ENCODE measurements around the gene RAD51B. TPM values are rescaled to one million over a fixed set of nuclear protein-coding genes. Genes with fewer than 3 reads are reported as not detected.

Gene RAD51B
- total and polyA plus RNA-seq, 2 donors: 6.2 to 92.9 TPM

DNA sequence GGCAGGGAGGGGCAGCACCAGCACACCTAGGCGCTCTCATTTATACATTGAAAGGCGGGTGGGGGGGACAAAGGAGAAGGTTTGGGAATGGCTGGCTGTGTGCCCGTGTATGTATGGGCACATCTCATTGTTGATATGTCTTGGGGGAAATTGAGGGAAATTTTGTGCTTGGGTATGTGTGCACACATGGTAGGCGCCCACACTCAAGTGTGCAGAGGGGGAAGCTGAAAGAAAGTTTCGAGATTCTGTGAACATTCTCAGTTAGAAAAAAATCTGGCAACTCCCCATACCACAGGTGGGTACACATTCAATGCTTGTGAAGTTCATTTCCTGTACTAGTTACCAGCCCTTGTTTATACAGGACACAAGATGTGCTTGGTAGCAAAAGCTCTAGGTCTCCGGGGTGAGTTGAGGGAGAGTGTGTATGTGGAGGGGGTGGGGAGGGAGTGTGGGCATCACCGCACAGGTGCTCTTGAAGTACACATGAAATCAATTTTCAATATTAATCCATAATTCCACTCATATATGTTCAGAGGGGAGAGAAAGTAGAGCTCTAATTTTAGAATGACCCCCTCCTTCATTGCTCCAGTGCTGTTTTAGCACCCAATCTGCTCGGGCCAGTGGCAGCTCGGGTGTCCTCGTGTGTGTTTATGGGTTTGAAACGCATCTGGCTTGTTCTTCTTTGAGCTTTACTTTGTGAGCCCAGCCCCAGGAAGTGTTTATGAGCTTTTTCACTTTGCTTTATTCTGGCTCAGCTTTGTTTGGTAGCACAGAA is 687.3 kb downstream of the RAD51B start:
- WGBS: 57% methylated on average over 11 of the region's 11 CpGs
- Histone ChIP-seq H3K4me1 (ENCODE audit: insufficient read depth) (no peaks in the 10 kb centered on the region), H3K27ac (ENCODE audit: low read depth) (peak overlapping the region; percentile 32), H3K4me3 (ENCODE audit: low read depth, low read length) (no peak overlapping the region), H3K36me3 (ENCODE audit: insufficient read depth) (no peaks in the 10 kb centered on the region)
- no peak for DNase-seq (ENCODE audit: extremely low spot score)

DNA sequence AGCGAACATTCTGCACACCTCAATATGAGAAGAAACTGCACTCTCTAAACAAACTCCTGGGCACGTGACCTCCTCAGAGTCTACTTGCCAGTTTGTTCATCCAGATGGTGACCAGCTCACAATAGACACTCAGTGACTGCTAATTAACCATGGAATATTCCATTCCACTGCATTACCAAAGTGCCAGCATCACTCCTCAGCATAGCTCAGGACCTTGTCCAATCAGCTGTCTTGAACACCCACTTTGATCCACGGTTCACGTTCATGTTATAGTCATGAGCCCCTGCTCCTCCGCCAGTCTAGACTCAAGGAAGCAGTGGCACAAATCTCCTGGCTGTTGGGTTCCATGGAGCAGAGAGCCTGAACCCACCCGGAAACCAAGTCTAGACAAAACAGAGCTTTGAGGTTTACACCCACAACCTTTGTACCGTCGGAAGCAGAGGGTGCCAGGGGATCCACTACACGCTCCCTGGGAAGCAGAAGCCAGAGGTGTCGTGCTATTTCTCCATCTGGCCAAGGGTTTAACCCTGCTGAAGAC is 688.0 kb downstream of the RAD51B start:
- Histone ChIP-seq H3K27ac (ENCODE audit: low read depth) (no peak overlapping the region), H3K4me3 (ENCODE audit: low read depth, low read length) (no peak overlapping the region), H3K4me1 (ENCODE audit: insufficient read depth) (no peaks in the 10 kb centered on the region), H3K36me3 (ENCODE audit: insufficient read depth) (no peaks in the 10 kb centered on the region)
- WGBS: 95% methylated on average over 10 of the region's 10 CpGs
- DNase-seq (ENCODE audit: extremely low spot score): no peak

DNA sequence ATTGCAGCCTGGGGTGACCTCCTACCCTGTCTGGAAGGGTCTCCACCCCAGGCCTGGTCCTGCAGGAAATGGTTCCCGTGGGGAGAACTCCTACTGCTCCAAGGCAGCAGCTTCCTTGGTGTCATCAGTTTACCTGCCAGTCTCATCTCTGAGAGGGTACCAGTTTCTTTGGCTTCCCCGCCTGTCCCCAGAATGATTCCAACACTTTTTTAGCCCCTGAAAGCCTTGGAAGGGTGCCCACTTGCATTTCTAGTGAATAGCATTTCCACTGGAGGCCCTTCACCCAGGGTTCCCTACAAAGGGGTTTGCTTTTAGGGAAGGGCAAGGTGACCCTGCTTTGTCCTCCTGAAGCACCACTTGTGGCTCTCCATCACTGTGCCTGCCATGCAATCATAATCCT is 689.0 kb downstream of the RAD51B start:
- Histone ChIP-seq H3K27ac (ENCODE audit: low read depth) (peak overlapping the region; percentile 26), H3K36me3 (ENCODE audit: insufficient read depth) (no peaks in the 10 kb centered on the region), H3K4me3 (ENCODE audit: low read depth, low read length) (no peak overlapping the region), H3K4me1 (ENCODE audit: insufficient read depth) (no peaks in the 10 kb centered on the region)
- 96% methylated on average over 2 of the region's 2 CpGs for WGBS
- no peak for DNase-seq (ENCODE audit: extremely low spot score)

DNA sequence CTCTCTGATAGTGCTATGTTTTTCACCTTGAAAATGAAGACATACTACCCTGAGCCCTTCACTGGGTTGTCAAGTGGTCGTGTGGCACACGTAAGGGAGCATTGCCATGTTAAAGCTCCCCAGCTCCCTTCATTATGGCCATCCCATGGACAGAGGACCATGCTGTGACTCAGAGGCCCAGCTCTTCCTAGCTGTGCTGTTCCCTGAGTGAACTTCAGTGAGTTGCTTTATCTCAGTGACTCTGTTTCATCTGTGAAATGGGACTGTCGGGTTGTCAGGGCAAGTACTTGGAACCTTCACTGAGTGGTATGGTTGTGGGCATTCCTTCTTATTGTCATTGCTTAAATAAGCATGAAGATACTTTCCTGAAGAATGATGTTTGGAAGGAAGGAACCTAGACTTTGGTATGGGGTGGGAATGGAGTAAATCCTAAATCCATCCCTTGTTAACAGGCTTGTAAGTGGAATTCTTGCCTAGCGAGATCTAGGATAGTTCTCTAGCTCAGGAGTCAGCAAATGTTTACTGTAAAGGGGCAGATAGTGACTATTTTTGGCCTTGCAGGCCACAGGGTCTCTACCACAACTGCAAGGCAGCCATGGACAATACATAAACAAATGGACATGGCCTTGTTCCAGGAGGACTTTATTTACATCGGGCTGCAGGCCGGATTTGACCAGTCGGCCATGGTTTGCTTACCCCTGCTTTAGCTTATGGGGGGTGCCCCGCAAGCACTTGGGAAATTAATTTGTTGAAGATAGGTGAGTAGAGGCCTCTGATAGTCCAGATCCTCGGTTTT is 689.8 kb downstream of the RAD51B start:
- Histone ChIP-seq H3K36me3 (ENCODE audit: insufficient read depth) (no peaks in the 10 kb centered on the region), H3K27ac (ENCODE audit: low read depth) (peak overlapping the region; percentile 75), H3K4me3 (ENCODE audit: low read depth, low read length) (no peak overlapping the region), H3K4me1 (ENCODE audit: insufficient read depth) (no peaks in the 10 kb centered on the region)
- WGBS: 58% methylated on average over 9 of the region's 9 CpGs
- DNase-seq (ENCODE audit: extremely low spot score): no peak

DNA sequence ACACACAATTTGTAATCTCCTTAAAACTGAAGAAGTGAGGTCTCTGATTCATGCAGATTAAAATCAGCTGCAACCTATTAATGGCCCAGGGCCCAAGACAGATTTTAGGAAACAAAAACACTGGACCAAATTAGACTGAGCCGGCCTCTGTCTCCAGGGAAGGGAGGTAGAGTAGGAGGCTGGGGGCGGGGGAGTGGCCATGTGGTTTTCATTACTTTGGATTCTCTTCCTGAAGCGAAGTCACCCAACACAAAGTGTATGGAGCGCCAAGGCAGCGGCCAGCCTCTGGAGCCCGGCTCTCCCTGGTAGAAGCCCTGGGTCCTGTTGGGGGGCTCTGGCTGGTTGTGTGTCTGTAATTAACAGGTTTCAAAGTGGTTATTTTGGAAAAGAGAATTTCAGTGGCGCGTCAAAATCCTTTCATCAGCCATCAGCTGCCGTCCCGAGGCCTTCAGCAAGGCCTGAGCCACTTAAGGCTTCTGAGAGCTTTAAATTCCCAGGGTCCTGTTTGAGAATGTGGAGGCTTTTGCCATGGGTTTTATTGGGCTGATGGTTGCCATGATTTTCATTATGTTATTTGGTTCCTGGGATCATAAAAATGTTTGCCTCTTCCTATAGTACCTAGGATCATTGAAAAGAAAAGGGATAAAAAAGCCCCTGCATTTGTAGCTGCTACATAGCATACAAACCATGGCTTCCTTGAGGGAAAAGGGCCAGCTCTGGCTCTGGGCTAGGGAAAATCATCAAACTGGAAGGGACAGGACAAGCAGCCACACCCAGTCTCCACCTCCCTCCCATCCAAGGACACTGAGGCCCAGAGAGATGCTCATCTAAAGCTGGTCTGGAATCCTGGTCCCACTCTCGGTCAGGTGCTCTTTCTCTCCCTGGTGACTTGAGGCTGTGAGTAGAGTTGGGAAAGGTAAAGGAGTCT is 690.9 kb downstream of the RAD51B start:
- H3K27ac ChIP-seq (ENCODE audit: low read depth): peak overlapping the region; percentile 75
- DNase-seq (ENCODE audit: extremely low spot score): no peak
- no peaks in the 10 kb centered on the region for H3K36me3 ChIP-seq (ENCODE audit: insufficient read depth)
- H3K4me3 ChIP-seq (ENCODE audit: low read depth, low read length): no peak overlapping the region
- H3K4me1 ChIP-seq (ENCODE audit: insufficient read depth): no peaks in the 10 kb centered on the region
- WGBS: 43% methylated on average over 11 of the region's 11 CpGs

DNA sequence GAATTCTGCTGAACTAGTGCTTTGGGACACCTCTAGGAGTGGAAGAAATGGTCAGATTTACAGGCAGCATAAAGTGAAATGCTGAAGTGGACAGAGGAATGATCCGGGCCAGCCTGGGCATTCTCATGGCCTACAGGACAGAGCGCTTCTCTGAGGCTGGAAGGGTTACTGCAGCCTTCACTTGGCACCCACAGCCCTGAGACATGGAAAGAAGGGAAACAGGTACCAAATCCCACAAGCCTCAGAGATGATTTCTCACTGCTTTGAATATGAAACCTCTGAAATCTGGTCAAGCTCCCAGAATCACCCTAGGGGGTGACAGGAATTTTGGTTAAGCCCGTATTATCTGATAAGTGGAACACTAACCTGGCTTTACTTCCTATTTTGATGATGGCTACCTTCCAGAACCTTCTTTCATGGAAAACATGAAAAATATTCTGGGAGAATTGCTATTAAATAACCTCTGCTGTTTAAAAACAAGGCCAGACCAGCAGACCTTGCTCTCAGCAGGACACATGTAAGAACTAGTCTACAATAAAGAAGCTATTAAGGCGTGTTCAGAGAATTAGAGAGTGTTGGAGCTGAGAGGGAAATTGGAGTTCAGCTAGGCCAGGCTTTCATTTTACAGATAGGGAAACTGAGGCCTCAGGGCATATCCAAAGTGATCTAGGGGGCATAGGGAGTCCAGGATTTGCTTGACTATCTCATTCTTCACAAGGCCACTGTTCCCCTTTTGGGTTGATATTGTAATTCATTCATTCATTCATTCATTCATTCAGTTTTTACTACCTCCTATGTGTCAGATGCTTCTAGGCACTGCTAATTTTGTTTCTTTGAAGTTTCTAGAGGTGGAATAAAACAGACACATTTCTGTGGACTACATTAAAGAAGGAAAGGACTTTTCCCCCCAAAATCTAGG is 691.8 kb downstream of the RAD51B start:
- H3K36me3 ChIP-seq (ENCODE audit: insufficient read depth): no peaks in the 10 kb centered on the region
- 40% methylated on average over 4 of the region's 4 CpGs for WGBS
- H3K4me1 ChIP-seq (ENCODE audit: insufficient read depth): no peaks in the 10 kb centered on the region
- no peak overlapping the region for H3K4me3 ChIP-seq (ENCODE audit: low read depth, low read length)
- peak overlapping the region; percentile 59 for H3K27ac ChIP-seq (ENCODE audit: low read depth)
- no peak for DNase-seq (ENCODE audit: extremely low spot score)

DNA sequence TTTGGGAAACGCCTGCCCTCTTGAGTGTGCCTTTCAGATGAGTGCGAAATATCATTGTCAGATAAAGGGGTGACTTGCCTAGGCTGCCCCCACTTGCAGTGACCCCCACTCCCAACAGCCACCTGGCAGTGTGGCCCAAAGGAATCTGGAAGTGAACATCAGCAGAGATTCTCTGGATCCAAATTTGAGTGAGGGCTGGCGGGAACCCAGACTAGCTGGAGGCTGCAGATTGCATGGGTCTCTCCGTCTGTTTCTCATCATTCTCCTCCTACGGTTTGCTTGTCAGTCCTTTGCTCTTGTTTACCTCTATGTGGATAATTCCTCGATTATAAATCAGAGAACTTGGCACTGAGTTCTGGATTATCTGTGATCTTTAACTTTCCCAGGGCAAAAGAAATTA is 692.5 kb downstream of the RAD51B start:
- no peak overlapping the region for H3K4me3 ChIP-seq (ENCODE audit: low read depth, low read length)
- no peaks in the 10 kb centered on the region for H3K36me3 ChIP-seq (ENCODE audit: insufficient read depth)
- no peak for DNase-seq (ENCODE audit: extremely low spot score)
- no peak overlapping the region for H3K27ac ChIP-seq (ENCODE audit: low read depth)
- 38% methylated on average over 6 of the region's 6 CpGs for WGBS
- H3K4me1 ChIP-seq (ENCODE audit: insufficient read depth): no peaks in the 10 kb centered on the region

DNA sequence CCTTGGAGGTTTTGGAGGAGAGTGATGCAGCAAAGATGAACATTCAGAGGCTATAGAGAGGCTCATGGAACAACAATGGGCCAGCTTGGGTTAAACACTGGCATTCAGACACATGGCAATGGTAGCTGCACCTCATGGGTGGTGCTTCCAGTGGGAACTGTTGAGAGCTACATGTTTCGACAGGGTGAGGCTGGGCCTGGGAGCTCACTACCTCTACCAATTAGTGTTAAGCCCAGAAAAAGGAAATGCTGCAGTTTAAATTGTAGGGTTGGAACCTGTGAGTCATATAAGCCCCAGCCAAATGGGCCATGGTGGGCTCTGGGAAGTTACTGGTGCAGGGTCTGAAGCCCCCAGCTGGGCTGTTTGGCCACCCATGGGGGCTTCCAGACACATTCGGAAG is 693.6 kb downstream of the RAD51B start:
- Histone ChIP-seq H3K4me1 (ENCODE audit: insufficient read depth) (no peaks in the 10 kb centered on the region), H3K27ac (ENCODE audit: low read depth) (peak overlapping the region; percentile 41), H3K4me3 (ENCODE audit: low read depth, low read length) (no peak overlapping the region), H3K36me3 (ENCODE audit: insufficient read depth) (no peaks in the 10 kb centered on the region)
- 75% methylated on average over 2 of the region's 2 CpGs for WGBS
- no peak for DNase-seq (ENCODE audit: extremely low spot score)

DNA sequence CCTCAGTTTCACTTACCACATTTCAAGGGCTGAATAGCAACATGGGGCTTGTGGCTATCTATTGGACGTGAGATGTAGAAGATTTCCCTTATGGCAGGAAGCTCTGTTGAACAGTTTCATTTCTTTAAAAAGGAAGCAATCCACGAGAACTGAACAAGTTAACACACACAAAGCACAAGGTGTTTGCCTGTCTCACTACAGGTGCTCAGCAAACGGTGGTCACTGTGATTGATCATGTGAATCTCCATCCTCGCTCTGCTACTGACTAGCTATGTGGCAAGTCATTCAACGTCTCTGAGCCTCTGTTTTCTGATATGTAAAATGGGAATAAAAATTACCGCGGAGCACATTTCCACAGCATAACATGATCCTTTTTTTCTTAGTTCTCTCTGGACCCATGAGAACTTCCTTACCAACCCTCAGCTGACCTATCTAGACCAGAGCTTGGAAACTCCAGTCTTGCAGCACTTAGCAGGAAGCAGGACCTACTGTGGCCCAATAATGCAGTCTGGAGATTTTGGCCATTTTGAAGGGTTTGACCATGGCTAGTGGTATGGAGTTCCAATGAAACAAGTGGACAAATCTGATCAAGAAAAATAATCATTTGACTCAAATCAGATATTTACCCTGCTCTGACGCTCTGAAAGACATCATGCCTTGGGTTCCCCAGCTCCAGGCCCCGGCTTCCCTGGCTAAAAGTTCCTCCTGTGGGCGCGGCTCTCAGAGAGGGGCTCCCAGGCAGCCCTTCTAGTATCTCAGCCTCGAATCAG is 694.4 kb downstream of the RAD51B start:
- no peak for DNase-seq (ENCODE audit: extremely low spot score)
- Histone ChIP-seq H3K36me3 (ENCODE audit: insufficient read depth) (no peaks in the 10 kb centered on the region), H3K27ac (ENCODE audit: low read depth) (no peak overlapping the region), H3K4me1 (ENCODE audit: insufficient read depth) (no peaks in the 10 kb centered on the region), H3K4me3 (ENCODE audit: low read depth, low read length) (no peak overlapping the region)
- WGBS: 89% methylated on average over 12 of the region's 12 CpGs

DNA sequence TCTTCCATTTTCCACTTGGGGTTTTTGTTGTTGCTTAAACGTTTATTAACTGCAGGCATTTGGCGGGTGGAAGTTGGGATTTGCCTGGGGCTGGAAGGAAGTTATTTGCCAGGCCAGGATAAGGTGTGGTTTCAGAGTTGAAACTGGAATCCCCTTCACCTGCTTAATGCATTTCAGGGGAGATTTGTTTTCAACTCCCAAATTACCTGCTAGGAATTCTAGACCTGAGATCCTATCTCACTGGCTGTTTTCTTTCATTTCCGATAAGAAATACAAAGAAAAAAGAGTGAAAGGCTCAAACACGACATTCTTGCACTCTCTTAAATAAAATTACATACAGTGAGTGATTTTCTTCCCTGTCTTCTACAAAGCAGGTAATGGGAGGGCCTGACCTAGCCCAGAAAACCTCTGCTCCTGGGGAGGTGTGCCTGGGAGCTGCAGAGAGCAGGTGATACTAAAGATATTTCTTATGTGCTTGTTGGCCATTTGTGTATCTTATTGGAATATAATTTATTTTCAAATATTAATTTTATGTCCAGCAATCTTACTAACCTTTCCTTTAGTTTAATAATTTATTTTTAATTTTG is 695.1 kb downstream of the RAD51B start:
- Histone ChIP-seq H3K36me3 (ENCODE audit: insufficient read depth) (no peaks in the 10 kb centered on the region), H3K4me3 (ENCODE audit: low read depth, low read length) (no peak overlapping the region), H3K27ac (ENCODE audit: low read depth) (no peak overlapping the region), H3K4me1 (ENCODE audit: insufficient read depth) (no peaks in the 10 kb centered on the region)
- DNase-seq (ENCODE audit: extremely low spot score): no peak
- WGBS: 71% methylated on average over 4 of the region's 4 CpGs

DNA sequence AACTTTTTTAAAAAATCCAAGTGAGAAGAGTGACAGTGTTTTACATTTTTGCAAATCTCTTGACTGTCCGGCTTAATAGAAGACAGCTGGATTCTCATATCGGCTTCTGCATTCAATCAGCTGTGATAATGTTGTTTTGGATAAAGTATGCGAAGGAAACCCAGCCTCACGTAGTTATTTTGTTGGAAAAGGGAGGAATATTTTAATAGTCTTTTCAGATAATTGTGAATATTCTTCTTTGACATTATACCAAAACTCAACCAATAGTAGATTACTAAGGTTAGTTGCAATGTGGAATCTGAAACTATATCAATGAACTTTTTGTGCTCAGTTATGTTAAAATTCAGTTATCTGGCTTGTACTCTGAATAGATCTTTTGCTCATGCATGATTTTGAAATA is 696.8 kb downstream of the RAD51B start:
- WGBS: 71% methylated on average over 4 of the region's 4 CpGs

DNA sequence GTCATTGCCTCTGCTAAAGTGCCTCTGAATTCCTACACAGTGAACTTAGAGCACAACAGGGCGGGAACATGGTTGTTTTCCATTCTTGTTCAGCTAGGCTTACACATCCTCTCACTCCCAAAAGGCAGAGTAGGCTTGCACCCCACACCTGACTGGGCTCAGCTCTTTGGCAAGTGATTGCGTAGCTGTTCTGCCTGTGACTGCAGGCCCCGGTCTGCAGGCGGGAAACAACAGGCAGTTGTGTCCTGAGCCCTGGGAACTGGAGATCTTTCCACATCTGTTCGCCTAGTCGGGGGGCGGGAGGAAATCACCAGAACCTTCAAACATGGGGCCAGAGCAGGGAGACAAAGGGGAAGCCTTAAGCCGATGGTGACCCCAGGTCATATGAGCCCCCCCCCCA is 698.6 kb downstream of the RAD51B start:
- no peaks in the 10 kb centered on the region for H3K4me1 ChIP-seq (ENCODE audit: insufficient read depth)
- no peaks in the 10 kb centered on the region for H3K36me3 ChIP-seq (ENCODE audit: insufficient read depth)
- DNase-seq (ENCODE audit: extremely low spot score): no peak
- H3K4me3 ChIP-seq (ENCODE audit: low read depth, low read length): no peak overlapping the region
- 79% methylated on average over 8 of the region's 8 CpGs for WGBS
- no peak overlapping the region for H3K27ac ChIP-seq (ENCODE audit: low read depth)

More for the DNA sequence above, 696.8 kb downstream of the RAD51B start:
- no peak overlapping the region for H3K27ac ChIP-seq (ENCODE audit: low read depth)
- H3K4me1 ChIP-seq (ENCODE audit: insufficient read depth): no peaks in the 10 kb centered on the region
- no peak overlapping the region for H3K4me3 ChIP-seq (ENCODE audit: low read depth, low read length)
- no peaks in the 10 kb centered on the region for H3K36me3 ChIP-seq (ENCODE audit: insufficient read depth)
- no peak for DNase-seq (ENCODE audit: extremely low spot score)

Measured in urinary bladder (tissue), 4 donors.